Left ventricle myocardium inferior (tissue), 1 donor: Measurements from ENCODE around the gene GRIN3B. TPM values are rescaled to one million over a fixed set of nuclear protein-coding genes. Genes with fewer than 3 reads are reported as not detected.
A peak's percentile ranks its signal among the peaks of the same experiment; 100 is the strongest.

ENCODE experiments used
- DNase-seq: peaks from one replicate; pipeline ENCODE4 v3.0.0-alpha.2; 2020
- H3K27ac ChIP-seq: fragments of 200-600 bp; replicated peaks from 2 replicates; pipeline ENCODE4 v1.8.0; 2021
- H3K27me3 ChIP-seq: fragments of 200-600 bp; 2 replicates; pipeline ENCODE4 v1.8.0; 2021; ENCODE audit warnings: low read depth
- H3K36me3 ChIP-seq: fragments of 200-600 bp; 2 replicates; pipeline ENCODE4 v1.8.0; 2021
- H3K4me1 ChIP-seq: fragments of 200-600 bp; 2 replicates; pipeline ENCODE4 v1.8.0; 2021
- H3K4me3 ChIP-seq: fragments of 200-600 bp; 2 replicates; pipeline ENCODE4 v1.8.0; 2021; ENCODE audit warnings: mild to moderate bottlenecking, moderate library complexity
- H3K9me3 ChIP-seq: fragments of 200-600 bp; replicated peaks from 2 replicates; pipeline ENCODE4 v1.8.0; 2021
- intact Hi-C: fragments of 100-400 bp; cut with micrococcal nuclease; formaldehyde crosslinking; loops from one replicate; pipeline ENCODE4 v1.11.0; 2022
- total RNA-seq: library from RNA; stranded (reverse); fragmentation: NEBNext Ultra II Directional; extraction: Animal tissue kit (Norgen Biotek cat#: 25700); gene quantifications from one replicate; pipeline ENCODE4 v1.2.1, GENCODE V29; 2021
- TF ChIP-seq, protein P1 (sequence below): fragments of 200-600 bp; IDR thresholded peaks from 2 replicates; pipeline ENCODE4 v1.8.0; 2021; ENCODE audit warnings: antibody characterized with exemption, mild to moderate bottlenecking, borderline replicate concordance
- donor health status: DM: no; HTN: yes; CAD: no; lungs with severe emphysema.

The GRIN3B gene
- total RNA-seq, 1 donor from 2014 or later = not detected

DNA sequence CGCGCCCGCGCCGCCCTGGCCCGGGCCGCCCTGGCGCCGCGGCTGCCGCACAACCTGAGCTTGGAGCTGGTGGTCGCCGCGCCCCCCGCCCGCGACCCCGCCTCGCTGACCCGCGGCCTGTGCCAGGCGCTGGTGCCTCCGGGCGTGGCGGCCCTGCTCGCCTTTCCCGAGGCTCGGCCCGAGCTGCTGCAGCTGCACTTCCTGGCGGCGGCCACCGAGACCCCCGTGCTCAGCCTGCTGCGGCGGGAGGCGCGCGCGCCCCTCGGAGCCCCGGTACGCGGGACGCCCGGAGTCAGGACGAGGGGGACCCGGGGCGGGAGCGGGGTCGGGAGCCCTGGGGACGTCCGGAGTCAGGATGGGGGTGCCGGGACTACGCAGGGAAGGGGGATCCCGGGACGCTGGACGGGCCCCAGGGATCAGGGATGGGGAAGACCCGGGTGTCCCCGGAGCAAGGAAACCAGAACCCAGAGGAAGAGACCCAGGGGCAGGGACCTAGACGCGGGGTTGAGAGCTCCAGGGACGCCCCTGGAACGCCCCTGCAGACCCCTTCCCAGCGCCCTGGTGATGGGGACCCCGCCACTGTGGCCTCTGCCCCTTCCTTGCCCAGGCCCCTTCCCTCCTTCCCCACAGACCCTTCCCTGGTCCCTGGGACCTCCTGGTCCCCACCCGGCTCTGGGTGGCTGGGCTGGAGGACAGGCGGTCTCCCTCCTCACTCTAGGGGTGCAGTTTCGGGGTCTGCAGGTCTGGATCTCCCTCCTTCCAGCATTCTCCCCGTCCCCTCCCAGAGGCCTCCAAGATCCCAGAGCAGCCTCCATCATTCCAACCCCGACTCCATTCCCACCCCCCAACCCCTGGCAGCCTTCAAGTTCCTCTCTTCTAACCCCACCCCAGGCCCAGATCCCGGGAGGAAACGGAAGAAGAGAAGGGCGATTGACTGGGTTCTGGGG is 645 bp downstream of the GRIN3B start:
- H3K27me3 ChIP-seq = peaks cover 78% of the 10 kb centered on the region

GRCh38 chr19:1001538-1002166 is 1.4 kb downstream of the GRIN3B start:
- H3K4me1 ChIP-seq = peaks cover 18% of the 10 kb centered on the region
- H3K4me3 ChIP-seq = peak overlapping the region; percentile 49
- H3K36me3 ChIP-seq = no peaks in the 10 kb centered on the region
- intact Hi-C loops = no loop called here
- no peak for DNase-seq
- peaks cover 70% of the 10 kb centered on the region for H3K27me3 ChIP-seq
- no peak overlapping the region for H3K27ac ChIP-seq
- no peaks in the 10 kb centered on the region for H3K9me3 ChIP-seq
- TF ChIP-seq, protein P1, sequence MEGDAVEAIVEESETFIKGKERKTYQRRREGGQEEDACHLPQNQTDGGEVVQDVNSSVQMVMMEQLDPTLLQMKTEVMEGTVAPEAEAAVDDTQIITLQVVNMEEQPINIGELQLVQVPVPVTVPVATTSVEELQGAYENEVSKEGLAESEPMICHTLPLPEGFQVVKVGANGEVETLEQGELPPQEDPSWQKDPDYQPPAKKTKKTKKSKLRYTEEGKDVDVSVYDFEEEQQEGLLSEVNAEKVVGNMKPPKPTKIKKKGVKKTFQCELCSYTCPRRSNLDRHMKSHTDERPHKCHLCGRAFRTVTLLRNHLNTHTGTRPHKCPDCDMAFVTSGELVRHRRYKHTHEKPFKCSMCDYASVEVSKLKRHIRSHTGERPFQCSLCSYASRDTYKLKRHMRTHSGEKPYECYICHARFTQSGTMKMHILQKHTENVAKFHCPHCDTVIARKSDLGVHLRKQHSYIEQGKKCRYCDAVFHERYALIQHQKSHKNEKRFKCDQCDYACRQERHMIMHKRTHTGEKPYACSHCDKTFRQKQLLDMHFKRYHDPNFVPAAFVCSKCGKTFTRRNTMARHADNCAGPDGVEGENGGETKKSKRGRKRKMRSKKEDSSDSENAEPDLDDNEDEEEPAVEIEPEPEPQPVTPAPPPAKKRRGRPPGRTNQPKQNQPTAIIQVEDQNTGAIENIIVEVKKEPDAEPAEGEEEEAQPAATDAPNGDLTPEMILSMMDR = peak; percentile 93

More for the DNA sequence above, 645 bp downstream of the GRIN3B start:
- intact Hi-C loops = no loop called here
- Histone ChIP-seq H3K36me3 (no peaks in the 10 kb centered on the region), H3K9me3 (no peaks in the 10 kb centered on the region), H3K4me1 (peaks cover 26% of the 10 kb centered on the region), H3K27ac (no peak overlapping the region), H3K4me3 (peak overlapping the region; percentile 49)
- TF ChIP-seq, protein P1 = no peak
- DNase-seq = no peak

- TF ChIP-seq, protein P1 = no peak
Measured at GRCh38 chr19:1002600-1002999, 2.4 kb downstream of the GRIN3B start.

DNA sequence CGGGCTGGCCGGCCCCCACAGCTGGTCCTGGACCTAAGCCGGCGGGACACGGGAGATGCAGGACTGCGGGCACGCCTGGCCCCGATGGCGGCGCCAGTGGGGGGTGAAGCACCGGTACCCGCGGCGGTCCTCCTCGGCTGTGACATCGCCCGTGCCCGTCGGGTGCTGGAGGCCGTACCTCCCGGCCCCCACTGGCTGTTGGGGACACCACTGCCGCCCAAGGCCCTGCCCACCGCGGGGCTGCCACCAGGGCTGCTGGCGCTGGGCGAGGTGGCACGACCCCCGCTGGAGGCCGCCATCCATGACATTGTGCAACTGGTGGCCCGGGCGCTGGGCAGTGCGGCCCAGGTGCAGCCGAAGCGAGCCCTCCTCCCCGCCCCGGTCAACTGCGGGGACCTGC is 3.1 kb downstream of the GRIN3B start:
- TF ChIP-seq, protein P1 = no peak
- H3K4me3 ChIP-seq = no peak overlapping the region
- H3K27ac ChIP-seq = no peak overlapping the region
- DNase-seq = no peak
- no peaks in the 10 kb centered on the region for H3K9me3 ChIP-seq
- H3K27me3 ChIP-seq = peaks cover 54% of the 10 kb centered on the region
- no peaks in the 10 kb centered on the region for H3K36me3 ChIP-seq
- H3K4me1 ChIP-seq = peaks cover 17% of the 10 kb centered on the region
- intact Hi-C loops = no loop called here

More at GRCh38 chr19:1002600-1002999, 2.4 kb downstream of the GRIN3B start:
- intact Hi-C loops = no loop called here
- DNase-seq = no peak
- Histone ChIP-seq H3K4me3 (no peak overlapping the region), H3K27ac (no peak overlapping the region), H3K27me3 (peaks cover 61% of the 10 kb centered on the region), H3K9me3 (no peaks in the 10 kb centered on the region), H3K36me3 (no peaks in the 10 kb centered on the region), H3K4me1 (peaks cover 17% of the 10 kb centered on the region)

DNA sequence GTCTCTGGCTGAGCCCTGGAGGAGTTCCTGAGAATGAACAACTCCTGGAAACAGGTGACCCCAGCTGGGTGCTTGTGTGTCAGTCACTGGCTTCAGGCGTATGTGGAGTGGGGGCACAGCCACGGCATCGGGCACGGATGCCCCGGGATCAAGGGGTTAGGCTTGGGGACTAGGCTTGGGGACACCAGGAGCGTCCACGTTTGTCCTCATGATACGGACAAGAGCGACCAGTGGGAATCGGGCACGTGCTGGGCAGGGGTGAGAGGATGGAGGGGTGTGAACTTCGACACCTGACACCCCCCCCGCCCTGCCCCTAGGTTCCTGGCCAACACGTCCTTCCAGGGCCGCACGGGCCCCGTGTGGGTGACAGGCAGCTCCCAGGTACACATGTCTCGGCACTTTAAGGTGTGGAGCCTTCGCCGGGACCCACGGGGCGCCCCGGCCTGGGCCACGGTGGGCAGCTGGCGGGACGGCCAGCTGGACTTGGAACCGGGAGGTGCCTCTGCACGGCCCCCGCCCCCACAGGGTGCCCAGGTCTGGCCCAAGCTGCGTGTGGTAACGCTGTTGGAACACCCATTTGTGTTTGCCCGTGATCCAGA is 4.1 kb downstream of the GRIN3B start:
- DNase-seq = no peak
- peaks cover 17% of the 10 kb centered on the region for H3K4me1 ChIP-seq
- no peak overlapping the region for H3K27ac ChIP-seq
- peaks cover 44% of the 10 kb centered on the region for H3K27me3 ChIP-seq
- no peaks in the 10 kb centered on the region for H3K9me3 ChIP-seq
- H3K36me3 ChIP-seq = peaks cover 5% of the 10 kb centered on the region
- TF ChIP-seq, protein P1 = no peak
- H3K4me3 ChIP-seq = no peak overlapping the region
- intact Hi-C loops = no loop called here
